KBM-7 (cell line): Measurements from ENCODE around the gene SELENOM.
"Not testable (repeated sequence)": the region's sequence is repeated elsewhere in the genome, so short reads cannot be mapped to it uniquely, and the experiment has no call there.

Experiments used
- DNase-seq: peaks from one replicate; pipeline ENCODE4 v3.0.0-alpha.2; 2015
- in situ Hi-C: fragments of 300-500 bp; cut with MboI; formaldehyde crosslinking; loops from 2 replicates; pipeline ENCODE4 v1.14.3; 2020; ENCODE audit warnings: low sequenced_read_pairs, low pct_unique_long_range_greater_than_20kb, mixed read lengths

The SELENOM gene

GRCh38 chr22:31083377-31083768 lies 24.0 kb downstream of the SELENOM start:
- DNase-seq: no peak
- in situ Hi-C loops: no loop called here

DNA sequence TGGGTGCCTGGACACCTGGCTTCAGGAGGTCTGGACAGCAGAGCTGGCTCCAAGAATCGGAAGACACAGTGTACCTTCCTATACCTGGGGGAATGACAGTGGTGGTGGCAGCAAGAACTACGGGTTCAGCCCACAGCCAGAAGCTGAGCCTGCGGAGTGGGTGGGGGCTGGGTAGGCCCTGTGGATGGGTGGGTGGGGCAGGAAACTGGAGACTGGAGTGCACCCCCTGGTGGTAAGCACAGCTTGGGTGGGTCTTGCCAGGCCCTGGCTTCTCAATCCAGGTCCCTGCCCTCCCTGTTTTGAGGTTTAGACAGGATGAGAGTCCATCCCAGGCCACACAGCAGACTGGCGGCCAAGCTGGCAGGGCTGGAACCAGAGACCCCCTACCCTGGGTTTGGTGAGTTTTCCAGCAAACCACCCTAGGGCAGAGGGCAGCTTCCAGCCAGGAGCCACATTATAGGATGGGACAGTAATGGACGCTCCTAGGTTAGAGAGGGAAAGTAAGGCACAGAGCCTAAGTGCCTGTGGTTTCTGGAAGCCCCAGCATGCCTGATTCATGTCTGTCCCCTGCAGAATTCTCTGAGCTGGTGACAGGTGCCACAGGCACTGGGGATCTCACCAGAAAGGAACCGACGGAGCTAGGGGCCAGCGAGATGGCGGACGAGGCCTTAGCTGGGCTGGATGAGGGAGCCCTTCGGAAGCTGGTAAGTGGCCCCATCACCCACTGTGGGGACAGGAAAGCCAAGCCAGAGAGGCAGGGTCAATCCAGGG lies 24.6 kb downstream of the SELENOM start:
- in situ Hi-C loops: no loop called here
- peak; percentile 61 for DNase-seq

DNA sequence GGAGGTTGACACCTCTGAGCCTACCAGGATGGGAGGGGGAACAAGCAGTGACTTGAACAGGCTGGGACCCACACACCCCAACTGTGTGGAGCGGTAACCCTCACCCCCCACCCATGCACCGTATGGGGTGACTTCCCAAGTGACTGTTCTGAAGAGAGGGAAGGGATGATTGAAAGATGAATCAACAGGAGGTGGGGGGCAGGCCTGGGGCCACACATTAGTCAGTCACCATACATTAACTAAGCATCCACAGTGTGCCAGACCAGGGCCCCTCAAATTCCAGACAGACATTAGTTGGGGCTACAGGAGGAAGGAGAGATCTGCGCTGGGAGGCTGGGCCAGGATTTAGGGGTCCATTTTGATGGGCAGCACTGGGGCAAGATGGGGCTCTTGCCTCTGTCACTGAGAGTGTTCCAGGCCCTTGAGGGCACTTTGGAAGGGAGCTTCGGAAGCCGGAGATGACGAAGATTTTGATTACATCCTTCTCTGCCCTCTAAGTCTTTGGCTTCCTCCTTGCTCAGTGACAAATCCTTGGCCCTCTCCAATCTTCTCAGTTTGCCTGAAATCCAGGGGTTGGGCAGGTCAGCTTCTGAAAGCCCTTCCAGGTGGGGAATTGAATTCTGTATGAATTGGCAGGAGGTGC lies 25.3 kb downstream of the SELENOM start:
- in situ Hi-C loops: no loop called here
- no peak for DNase-seq

GRCh38 chr22:31080848-31081649 lies 26.3 kb downstream of the SELENOM start, which contains the start of gene SMTN:
Gene SMTN, plus strand, starts transcription at chr22:31081318. Its CDS starts 1,941 bp downstream, at chr22:31083259.
- in situ Hi-C loops: no loop called here
- DNase-seq: peak; percentile 93

GRCh38 chr22:31080164-31080847 lies 27.1 kb downstream of the SELENOM start:
- in situ Hi-C loops: no loop called here
- DNase-seq: no peak

DNA sequence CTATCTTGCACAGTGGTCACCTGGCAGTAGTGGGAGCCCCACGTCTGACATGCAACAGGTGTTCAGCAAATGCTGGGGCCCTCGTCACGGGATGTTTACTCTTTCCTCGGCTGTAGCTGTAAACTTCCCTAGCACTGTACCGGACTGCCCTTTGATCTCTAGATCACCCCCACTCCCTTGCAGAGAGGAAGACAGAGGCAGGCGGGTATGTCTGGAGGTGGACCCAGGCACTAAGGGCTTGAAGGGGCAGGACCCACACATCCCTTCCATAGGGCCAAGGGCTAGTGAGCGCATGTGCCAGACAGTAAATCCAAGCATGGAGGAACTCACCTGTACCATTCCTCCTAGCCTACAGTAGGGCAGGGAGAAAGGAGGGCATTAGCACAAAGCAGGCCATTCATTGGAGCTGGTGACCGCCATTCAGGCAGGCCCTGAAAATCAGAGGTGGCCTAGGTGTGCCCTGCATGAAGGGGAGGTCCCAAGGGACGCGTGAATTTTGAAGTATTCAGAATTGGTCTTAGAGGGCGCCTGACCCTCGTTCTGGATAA lies 28.2 kb downstream of the SELENOM start:
- in situ Hi-C loops: no loop called here
- no peak for DNase-seq

GRCh38 chr22:31078389-31078788 lies 29.0 kb downstream of the SELENOM start:
- in situ Hi-C loops, DNase-seq: not testable (repeated sequence)

- DNase-seq: no peak
- in situ Hi-C loops: no loop called here
These were observed 29.7 kb downstream of the SELENOM start for GRCh38 chr22:31077681-31078080.

DNA sequence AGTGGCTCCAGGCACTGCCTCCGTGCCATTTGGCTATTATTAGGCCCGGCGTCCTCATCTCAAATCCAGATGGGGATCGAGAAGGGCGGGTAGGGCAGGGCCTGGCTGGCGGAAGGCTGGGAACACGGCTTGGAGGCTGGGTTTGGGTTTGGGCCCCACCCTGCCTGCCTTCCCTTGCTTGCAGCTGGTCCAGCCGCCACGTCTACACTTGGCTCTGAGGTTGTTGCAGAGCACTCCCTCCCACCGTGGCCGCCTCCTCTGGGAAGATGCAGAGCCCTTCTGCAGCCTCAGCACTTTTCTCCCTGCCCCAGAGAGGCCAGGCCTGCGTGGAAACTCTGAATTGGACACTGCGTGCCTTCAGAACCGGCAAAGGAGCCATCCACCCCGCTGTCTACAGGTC lies 31.4 kb downstream of the SELENOM start:
- in situ Hi-C loops: no loop called here
- no peak for DNase-seq

DNA sequence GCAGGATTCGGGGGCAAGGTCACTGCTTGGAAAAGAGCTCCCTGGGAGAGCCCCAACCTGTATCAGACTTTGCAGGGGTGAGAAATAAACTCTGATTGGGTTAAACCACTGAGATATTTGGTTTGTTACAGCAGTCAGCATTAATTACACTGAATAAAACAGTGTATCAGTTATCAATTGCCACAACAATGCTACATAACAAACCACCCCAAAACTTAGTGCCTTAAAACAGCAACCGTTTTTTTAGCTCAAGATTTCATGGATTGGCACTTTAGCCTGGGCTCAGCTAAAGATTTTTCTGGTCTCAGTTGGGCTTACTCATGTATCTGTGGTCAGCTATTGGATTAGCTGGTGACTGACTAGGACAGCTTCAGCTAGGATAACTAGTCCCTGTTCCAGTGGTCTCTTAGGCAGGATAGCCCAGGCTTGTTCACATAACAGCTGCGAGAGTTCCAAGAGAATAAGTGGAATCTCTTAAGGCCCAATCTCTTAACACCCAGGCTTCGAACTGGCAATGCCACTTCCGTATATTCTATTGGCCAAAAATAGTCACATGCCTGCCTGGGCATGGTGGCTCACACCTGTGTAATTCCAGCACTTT lies 33.7 kb downstream of the SELENOM start:
- in situ Hi-C loops, DNase-seq: not testable (repeated sequence)

DNA sequence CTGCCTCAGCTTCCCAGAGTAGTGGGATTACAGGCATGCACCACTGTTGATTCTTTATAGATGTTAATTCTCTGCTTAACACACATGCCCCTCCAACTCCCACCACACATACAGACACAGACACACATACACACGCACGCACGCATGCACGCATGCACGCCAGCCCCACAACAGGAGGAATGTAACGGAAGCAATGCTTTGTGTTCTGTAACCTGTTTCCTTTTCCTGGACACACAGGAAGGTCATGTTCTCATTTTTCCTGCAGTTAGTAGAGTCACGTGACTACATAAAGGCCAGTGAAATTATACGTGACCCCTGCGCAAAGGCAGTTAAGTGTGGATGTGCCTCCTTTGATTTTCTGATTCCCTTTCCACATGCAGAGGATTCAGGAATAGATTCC lies 34.2 kb downstream of the SELENOM start:
- not testable (repeated sequence) for DNase-seq

DNA sequence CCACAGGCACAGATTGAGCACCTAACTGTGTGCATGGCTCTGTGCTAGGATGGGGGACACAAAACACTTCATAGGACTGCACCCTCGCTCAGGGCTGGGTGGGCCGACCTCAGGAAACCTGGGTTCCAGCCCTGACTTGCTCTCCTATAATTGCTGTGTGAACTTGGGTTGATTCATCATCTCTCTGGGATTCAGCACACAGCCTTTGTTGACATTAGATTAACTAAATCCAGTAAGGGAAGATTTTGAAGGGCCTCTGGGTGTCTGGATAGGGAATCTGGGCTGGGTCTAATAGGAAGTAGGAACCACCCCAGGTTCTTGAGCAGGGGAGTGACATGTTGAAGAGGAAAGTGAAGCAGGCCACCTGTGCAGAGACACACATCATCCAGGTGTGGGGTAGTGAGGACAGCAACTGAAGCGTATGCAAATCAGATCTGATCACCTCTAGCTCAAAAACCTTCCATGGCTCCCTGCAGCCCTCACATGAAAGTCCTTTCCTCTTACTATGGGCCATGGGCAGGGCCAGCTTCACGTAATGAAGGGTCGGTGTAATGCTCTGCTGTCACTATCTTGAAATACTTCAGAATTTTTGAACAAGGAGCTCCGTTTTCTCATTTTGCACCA lies 37.6 kb downstream of the SELENOM start:
- in situ Hi-C loops, DNase-seq: not testable (repeated sequence)

More for the DNA sequence above, 34.2 kb downstream of the SELENOM start:
- in situ Hi-C loops: not testable (repeated sequence)

GRCh38 chr22:31068970-31069369 lies 38.4 kb downstream of the SELENOM start:
- no peak for DNase-seq

DNA sequence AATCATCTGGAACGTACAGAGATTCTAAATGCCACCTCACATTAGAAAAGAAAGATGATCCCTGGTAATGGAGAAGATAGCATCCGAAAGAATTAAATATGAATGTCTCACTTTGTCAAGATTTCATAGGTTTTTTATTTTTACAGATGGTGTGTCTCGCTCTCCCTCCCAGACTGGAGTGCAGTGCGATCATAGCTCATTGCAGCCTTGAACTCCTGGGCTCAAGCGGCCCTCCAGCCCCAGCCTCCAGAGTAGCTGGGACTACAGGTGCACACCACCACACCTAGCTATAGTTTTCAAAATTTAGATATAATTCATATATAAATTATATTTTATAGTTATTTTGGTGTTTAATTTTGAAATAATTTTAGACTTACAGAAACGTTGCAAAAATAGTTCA lies 43.0 kb downstream of the SELENOM start:
- DNase-seq: no peak
- in situ Hi-C loops: no loop called here

More at GRCh38 chr22:31068970-31069369, 38.4 kb downstream of the SELENOM start:
- in situ Hi-C loops: no loop called here

DNA sequence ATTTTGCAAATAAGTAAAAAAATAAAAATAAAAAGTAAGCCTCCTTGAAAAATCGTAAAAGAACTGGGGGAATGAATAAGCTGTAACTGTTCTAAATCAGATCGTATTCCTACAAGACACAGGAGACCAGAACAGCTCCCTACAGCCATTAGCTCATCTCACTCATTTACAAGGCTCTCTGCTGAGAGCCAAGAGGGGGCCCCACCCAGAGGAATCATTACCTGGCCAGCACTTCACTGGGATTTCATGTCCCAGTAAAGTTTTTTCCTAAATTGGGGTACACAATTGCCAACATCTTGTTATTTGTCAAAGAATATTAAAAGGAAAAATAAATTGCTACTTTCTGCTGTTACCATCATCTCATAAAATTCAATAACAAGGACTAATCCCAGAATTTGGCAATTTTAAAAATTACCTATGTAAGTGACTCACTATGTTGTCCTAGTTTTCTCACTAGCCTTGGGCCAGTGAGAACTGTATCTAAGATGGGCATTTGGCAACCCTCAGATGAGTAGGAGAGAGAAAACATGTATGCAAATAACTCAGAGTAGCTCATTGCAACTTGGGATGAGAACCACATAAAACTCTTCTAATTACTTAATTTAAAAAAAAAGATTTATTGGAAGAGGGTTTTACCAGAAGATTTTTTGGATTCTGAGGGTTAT lies 44.7 kb downstream of the SELENOM start:
- in situ Hi-C loops: no loop called here
- DNase-seq: no peak

DNA sequence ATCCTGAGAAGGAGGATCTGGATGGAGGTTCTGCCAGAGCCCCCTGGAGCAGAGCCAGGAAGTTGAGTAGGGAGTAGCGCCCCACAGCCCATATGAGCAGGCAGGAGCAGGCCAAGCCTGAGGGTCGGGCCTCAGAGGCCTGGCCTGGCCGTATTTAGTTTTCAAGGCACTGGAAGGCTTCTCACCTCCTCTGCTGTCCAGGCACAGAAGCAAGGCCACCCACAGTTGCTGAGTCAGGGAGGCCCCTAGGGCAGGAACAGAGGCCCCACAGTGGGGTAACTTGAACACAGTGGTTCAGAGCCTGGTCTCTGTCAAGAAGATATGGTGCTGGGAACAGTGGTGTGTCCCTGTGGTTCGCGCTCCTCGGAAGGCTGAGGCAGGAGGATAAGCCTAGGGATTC lies 47.7 kb downstream of the SELENOM start:
- DNase-seq, in situ Hi-C loops: not testable (repeated sequence)

DNA sequence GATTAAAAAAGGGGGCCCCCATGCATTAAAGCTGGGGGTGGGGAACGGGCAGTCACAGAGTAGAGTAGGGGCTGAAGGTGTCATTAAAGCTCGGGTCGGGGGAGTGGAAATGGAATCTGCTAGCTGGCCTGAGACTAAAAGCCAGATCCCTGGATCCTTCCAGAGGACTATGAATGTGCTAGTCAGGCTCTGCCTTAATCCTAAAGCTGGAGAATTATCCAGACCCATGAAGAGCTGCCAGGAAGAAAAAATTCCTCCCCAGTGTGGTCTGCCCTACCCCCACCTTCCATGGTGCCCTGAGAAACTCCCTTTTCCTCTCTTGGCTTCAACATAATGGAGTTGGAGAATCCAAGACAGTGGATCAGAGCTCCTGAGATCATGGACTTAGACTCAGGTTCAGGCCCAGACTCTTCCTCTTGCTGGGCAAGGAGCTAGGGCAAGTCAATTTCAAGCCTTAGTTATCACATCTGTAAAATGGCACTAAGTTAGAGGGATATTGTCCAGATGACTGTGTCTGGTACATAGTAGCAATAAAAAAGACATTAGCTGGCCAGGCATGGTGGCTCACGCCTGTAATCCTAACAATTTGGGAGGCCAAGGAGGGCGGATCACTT lies 50.3 kb downstream of the SELENOM start:
- DNase-seq: no peak
- in situ Hi-C loops: no loop called here
